GM12872 (cell line): Measurements from ENCODE around the gene ACBD6.

Source experiments
- CTCF ChIP-seq: IDR thresholded peaks from 3 replicates; pipeline ENCODE4 v1.5.1; 2011; ENCODE audit warnings: low read depth, mild to moderate bottlenecking, low read length, moderate library complexity; ENCODE audit not compliant: insufficient read depth

The ACBD6 gene

GRCh38 chr1:180258290-180258689 lies 244.1 kb downstream of the ACBD6 start:
- TF ChIP-seq CTCF: no peak

- TF ChIP-seq CTCF: no peak
Observed at GRCh38 chr1:180257486-180257885, 244.9 kb downstream of the ACBD6 start.

GRCh38 chr1:180257028-180257386 lies 245.4 kb downstream of the ACBD6 start:
- no peak for TF ChIP-seq CTCF

- no peak for TF ChIP-seq CTCF
Observed at GRCh38 chr1:180256341-180257027, 245.9 kb downstream of the ACBD6 start.

- TF ChIP-seq CTCF: no peak
Observed at GRCh38 chr1:180255536-180256340, 246.6 kb downstream of the ACBD6 start.

- no peak for TF ChIP-seq CTCF
Observed at GRCh38 chr1:180254854-180255253, 247.5 kb downstream of the ACBD6 start.

- TF ChIP-seq CTCF: no peak
Observed at GRCh38 chr1:180254496-180254819, 247.9 kb downstream of the ACBD6 start.
